NCI-H1694 (cell line): ENCODE measurements around the gene MAN1A2.
A peak's percentile ranks its signal among the peaks of the same experiment; 100 is the strongest.
"Not testable (repeated sequence)": the region's sequence is repeated elsewhere in the genome, so short reads cannot be mapped to it uniquely, and the experiment has no call there.

ENCODE experiments used
- DNase-seq: peaks from one replicate; lab custom pipeline; 2025; lab: John Stamatoyannopoulos, UW

The MAN1A2 gene

DNA sequence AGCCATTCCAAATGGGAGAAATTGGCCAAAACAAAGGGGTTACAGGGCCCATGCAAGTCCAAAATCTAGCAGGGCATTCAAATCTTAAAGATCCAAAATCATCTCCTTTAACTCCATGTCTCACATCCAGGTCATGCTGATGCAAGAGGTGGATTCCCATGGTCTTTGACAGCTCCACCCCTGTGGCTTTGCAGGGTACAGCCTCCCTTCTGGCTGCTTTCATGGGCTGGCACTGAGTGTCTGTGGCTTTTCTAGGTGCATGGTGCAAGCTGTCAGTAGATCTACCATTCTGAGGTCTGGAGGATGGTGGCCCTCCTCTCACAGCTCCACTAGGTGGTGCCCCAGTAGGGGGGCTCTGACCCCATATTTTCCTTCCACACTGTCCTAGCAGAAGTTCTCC, 191.2 kb downstream of the MAN1A2 start:
- not testable (repeated sequence) for DNase-seq

DNA sequence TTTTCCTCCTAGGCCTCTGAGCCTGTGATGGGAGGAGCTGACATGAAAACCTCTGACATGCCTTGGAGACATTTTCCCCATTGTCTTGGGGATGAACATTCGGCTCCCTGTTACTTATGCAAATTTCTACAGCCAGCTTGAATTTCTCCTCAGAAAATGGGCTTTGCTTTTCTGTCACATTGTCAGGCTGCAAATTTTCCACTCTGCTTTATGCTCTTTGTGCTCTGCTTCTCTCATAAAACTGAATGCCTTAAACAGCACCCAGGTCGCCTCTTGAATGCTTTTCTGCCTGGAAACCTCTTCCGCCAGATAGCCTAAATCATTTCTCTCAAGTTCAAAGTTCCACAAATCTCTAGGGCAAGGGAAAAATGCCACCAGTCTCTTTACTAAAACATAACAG, 191.9 kb downstream of the MAN1A2 start:
- no peak for DNase-seq

DNA sequence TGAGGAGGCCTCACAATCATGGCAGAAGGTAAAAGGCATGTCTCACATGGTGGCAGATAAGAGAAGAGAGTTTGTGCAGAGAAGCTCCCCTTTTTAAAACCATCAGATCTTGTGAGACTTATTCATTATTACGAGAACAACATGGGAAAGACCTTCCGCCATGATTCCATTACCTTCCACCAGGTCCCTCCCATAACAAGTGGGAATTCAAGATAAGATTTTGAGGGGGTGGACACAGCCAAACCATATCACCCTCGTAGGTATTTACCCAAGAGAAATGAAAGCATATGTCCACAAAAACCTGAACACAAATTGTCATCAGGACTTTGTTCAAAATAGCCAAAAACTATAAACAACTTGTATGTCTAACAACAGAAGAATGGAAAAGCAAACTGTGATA, 192.7 kb downstream of the MAN1A2 start:
- DNase-seq = no peak

DNA sequence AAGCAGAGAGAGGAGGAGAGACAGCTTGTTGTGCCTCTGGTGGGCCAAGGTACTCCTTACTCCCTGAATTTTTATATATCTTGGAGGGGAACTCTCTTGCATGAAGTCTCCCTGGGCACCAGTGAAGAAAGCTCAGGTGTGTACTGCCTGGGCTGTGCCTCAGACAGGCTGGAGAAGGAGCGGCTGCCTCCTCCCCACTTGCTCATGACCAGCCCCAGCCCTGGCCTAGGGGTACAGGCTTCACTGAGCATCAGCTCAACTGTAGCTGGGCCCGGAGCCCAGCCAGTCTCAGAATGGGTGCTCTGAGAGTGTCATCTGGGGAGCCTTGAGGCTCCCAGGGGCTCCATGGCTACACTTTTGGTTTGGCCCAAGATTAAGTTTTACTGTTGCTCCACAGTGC, 193.8 kb downstream of the MAN1A2 start:
- no peak for DNase-seq

DNA sequence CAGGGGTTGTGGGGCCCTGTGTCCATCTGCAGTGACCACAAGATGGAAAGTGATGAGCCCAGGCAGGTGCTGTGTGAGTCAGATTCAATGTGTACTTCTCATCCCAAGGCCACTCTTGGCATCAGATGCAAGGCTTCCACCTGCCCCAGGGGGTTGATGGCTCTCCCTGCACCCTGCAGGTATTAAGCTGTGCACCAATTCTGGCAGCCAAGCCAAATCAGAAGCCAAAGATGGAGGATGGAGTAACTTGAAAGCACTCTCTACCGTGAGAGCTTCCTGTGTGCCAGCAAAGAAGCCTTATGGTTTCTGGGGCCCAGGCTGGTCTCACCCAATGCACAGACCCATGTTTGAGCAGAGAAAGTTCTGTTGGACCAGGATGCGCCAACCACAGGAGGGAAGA, 194.3 kb downstream of the MAN1A2 start:
- no peak for DNase-seq

GRCh38 chr1:117562581-117563491, 195.6 kb downstream of the MAN1A2 start:
- no peak for DNase-seq

DNA sequence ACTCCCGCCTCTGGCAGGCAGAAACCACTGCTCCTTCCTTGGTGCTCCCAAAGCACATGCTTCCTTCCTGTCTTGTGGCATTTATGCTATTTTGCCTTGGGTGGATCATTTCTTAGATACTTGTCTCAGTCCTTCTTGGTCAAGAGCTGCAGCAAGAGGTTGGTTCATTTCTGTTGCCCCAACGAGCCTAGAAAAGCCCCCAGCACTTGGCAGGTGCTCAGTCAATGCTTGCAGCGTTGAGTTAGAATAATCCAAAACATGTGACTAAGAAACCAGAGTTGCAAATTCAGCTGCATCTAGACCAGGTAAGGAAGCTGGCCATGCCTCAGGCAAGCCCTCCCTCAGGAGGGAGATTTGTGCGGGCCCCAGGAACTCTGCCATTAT, 196.2 kb downstream of the MAN1A2 start:
- no peak for DNase-seq

DNA sequence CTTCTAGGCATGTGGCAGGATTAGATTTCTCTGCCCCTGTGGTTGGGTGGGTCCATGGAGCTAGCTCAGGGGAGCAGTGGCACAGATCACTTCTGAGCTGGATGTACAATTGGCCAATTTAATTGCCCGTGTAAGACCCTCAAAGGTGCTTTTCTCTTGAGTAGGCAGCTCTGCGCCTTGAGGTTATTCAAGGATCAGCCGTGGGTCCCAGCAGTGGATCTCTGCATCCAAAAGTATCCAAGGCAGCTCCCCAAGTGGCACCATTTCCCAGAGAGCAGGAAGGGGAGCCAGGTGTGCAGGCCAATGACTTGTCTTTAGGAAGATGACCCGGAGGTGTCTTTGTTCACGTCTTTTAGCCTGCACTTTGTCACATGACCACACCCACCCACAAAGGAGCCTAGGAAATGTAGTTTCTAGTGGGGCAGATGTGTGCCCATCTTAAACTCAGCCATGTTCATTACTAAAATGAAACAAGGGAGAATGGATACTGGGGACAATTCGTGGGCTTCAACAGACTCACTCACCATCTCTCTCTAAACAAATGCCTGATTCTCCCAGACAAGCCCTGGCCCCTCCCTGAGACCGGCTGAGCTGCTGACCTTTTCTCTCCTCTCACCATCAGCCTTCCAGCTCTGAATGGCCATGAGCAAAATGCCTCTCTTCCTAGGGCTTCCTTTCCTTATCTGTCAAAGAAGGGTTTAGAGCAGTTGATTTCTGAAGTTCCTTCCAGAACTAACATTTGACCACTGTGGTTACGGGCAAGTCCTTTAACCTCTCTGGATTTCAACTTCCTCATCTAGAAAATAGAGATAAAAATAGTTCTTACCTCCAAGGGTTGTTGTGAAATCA, 197.2 kb downstream of the MAN1A2 start:
- no peak for DNase-seq

- no peak for DNase-seq
Observed at GRCh38 chr1:117565076-117565556, 197.9 kb downstream of the MAN1A2 start.

- peak; percentile 12 for DNase-seq
Observed at GRCh38 chr1:117565745-117566455, 198.7 kb downstream of the MAN1A2 start.

GRCh38 chr1:117566556-117566955, 199.3 kb downstream of the MAN1A2 start:
- no peak for DNase-seq

DNA sequence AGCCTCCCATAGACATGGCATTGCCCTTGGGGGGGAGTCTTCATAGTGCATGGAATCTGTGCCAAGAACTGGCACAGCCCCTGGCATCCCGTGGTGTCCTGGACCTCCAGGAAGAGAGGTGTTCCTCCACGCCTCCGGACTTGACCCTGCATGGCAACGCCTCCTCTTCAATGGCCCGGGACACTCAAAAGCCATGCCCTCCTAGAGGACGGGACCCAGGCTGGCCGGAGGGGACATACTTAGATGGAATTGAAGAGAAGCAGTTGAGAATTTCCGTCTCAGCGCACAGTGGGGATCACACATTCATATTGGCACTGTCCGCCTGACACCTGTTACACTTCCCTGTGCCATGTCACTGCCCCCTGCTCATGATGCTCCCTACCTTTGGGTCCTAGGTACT, 200.2 kb downstream of the MAN1A2 start:
- DNase-seq = no peak

- DNase-seq = no peak
Observed at GRCh38 chr1:117567976-117568375, 200.7 kb downstream of the MAN1A2 start.

- no peak for DNase-seq
Observed at GRCh38 chr1:117568999-117569398, 201.8 kb downstream of the MAN1A2 start.

DNA sequence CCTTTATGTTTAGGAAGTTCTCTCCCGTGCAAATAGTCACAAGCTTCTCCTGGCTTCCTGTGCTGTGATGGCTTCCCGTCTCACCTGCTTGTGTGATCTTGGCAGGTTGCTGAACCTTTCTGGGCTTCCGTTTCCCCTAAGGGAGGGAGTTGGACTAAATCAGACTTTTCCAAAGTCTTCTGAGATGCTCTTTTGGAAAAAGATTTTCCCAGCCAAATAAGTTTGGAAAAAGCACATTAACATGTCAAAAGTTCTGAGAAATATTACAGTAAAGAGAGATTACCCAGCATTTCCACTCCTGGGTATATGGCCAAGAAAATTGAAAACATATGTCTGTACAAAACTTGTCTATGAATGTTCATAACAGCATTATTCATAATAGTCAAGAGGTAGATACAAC, 202.6 kb downstream of the MAN1A2 start:
- no peak for DNase-seq

DNA sequence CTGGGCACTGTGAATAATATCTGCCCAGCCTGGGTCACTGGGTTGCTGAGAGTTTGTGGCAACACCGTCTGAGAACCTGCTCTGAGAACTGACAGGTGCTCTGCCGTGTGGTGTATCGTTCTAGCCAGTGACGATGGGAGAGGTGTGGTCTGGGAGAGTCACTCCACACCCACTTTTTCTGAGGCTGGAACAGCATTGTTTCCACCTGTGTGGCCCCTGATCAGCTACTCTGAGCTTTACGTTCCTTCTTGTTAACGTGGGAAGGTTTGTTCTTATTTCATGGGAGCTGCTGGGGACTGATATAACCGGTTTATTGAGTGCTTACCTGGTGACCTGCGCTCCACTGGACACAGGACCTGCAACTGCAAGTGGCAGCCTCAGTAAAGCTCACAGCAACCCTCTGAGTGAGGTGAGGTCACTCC, 203.8 kb downstream of the MAN1A2 start:
- DNase-seq = no peak

DNA sequence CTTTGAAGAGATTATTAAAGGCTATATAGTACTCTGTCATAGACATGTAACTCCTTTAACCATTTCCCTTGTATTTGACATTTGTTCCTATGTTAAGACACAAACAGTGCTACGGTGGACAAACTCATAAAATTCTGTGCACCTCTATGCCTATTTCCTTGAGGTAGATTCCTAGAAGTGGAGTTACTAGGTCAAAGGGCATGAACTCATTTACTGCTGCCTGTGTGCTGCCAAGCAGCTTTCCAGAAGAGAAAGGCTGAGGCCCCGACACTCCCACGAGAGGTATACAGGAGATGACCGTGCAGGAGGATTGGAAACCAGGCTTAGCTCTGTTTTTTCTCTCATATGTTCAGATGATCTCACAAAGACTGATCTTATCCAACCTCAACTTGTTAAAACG, 204.2 kb downstream of the MAN1A2 start:
- DNase-seq = no peak

- no peak for DNase-seq
Observed at GRCh38 chr1:117572546-117572945, 205.3 kb downstream of the MAN1A2 start.

DNA sequence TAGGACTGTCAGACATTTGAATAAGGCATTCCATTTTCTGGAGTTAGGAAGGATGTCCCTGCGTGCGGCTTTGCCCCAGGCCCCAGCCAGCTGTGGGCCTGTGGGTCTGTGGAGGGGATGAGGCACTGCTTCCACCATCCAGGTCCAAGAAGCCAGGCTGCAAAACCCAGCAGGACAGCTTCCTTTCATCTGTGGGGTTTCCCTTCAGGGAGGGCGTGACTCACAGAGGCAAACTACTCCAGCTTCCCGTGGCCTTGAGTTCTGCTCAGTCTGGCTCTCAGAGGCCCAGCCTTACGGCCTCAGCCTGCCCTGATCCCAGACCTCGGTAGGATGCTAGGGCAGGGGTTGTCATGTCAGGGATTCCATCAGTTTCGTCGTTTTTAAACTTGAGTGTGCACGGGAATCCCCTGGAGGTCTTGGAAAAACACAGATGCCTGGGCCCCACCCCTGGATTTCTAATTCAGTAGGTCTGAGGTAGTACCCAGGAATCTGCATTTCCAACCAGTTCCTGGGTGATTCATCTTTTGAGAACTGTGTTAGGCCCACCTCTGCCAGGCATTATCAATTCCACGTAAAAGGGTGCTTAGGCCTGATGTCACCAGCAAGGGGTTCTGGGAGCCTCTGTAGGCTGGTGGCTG, 206.3 kb downstream of the MAN1A2 start:
- DNase-seq = no peak

DNA sequence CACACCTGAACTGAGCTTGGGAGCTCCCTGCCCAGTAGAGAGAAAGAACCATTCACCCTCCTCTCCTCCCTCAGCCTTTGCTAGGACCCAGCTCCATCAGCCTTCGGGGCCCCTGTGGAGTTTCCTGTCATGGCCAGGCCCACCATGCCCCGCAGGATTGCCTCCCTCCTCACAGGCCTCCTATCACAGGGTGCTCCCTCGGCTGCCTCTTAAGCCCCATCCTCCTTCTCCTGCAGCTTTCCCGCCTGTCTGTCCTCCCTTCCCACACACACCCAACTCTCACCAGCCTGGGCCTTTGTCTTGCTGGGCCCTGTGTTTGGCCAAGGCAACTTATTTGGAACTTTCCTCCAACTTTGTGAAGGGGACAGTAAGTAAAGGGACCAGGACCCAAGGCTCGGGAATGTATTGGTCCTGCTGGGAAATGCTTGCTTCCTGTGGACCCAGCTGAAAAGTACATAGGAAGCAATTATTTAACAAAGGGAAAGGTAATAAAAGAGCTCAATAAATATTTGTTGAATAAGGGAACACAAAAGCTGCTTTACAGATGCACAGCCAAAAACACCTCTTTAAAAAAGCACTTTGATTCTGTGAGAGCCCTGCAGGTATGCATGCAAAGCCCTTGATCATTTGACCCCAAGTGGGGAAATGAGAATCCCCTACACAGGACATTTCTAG, 207.0 kb downstream of the MAN1A2 start:
- no peak for DNase-seq

DNA sequence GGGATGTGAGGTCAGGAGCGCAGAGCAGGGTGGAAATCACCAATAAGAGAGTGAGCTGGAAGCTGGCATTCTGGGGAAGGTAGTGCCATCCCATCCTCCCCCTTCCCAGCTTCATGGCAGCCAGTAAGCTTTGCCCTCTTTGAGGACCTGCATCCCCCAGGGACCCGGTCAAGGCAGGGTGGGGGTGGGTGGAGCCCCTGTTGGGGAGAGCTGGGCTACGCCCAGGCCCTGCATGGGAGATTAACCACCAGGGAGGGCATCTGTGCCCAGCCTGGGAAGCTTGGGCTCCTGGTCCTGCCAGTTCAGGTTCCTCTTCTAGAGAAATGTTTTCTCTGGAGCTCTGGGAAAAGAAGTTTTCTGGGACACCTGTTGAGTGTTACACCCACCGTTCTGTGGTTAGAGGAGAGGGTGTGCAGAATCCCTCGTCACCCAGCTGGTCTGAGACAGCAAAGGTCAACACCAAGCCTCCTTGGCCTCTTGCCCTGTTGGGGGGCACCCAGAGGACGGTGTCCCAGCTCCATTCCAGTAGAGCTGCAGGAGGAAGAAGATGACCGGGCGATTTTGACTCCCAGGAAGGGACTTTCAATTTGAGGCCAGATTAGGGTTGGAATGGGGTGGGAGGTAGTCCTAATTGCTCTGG, 208.5 kb downstream of the MAN1A2 start:
- DNase-seq = no peak
